Osteocyte (in vitro differentiated cells): ENCODE data around the gene NOS1AP. TPM values are rescaled to one million over a fixed set of nuclear protein-coding genes. Genes with fewer than 3 reads are reported as not detected.

Experiments used
- DNase-seq: peaks from one replicate; pipeline ENCODE4 v3.0.0; 2021; ENCODE audit warnings: mixed read lengths; ENCODE audit not compliant: unreplicated experiment; ENCODE audit errors: extremely low spot score
- H3K27ac Mint-ChIP-seq: one replicate; pipeline ENCODE4 v1.8.0; 2021; ENCODE audit warnings: mild to moderate bottlenecking, mixed read lengths; ENCODE audit not compliant: unreplicated experiment
- H3K27me3 Mint-ChIP-seq: one replicate; pipeline ENCODE4 v1.8.0; 2021; ENCODE audit warnings: mixed read lengths; ENCODE audit not compliant: unreplicated experiment
- H3K36me3 Mint-ChIP-seq: one replicate; pipeline ENCODE4 v1.8.0; 2021; ENCODE audit warnings: mixed read lengths; ENCODE audit not compliant: unreplicated experiment
- H3K4me1 Mint-ChIP-seq: one replicate; pipeline ENCODE4 v1.8.0; 2021; ENCODE audit warnings: mixed read lengths; ENCODE audit not compliant: unreplicated experiment
- H3K4me3 Mint-ChIP-seq: one replicate; pipeline ENCODE4 v1.8.0; 2021; ENCODE audit warnings: mild to moderate bottlenecking, moderate library complexity, mixed read lengths; ENCODE audit not compliant: unreplicated experiment
- H3K9me3 Mint-ChIP-seq: one replicate; pipeline ENCODE4 v1.8.0; 2021; ENCODE audit warnings: mixed read lengths; ENCODE audit not compliant: unreplicated experiment
- CTCF ChIP-seq: fragments of 200-600 bp; sonication (generic); IDR thresholded peaks from 2 replicates; pipeline ENCODE4 v1.5.0; 2021; ENCODE audit warnings: antibody characterized with exemption, mild to moderate bottlenecking, moderate library complexity
- total RNA-seq: library from RNA; stranded (reverse); gene quantifications from 2 replicates; pipeline ENCODE4 v1.2.1, GENCODE V29; 2021

The NOS1AP gene
- total RNA-seq, 1 donor from 2014 or later, result 2.5 TPM

- H3K27me3 Mint-ChIP-seq, result no peaks in the 10 kb centered on the region
- TF ChIP-seq CTCF, result no peak
- no peaks in the 10 kb centered on the region for H3K36me3 Mint-ChIP-seq
- no peak overlapping the region for H3K27ac Mint-ChIP-seq
- peak; percentile 46 for DNase-seq
- peaks cover 3% of the 10 kb centered on the region for H3K4me1 Mint-ChIP-seq
- H3K4me3 Mint-ChIP-seq, result no peak overlapping the region
- H3K9me3 Mint-ChIP-seq, result no peaks in the 10 kb centered on the region
These were observed 317.1 kb downstream of the NOS1AP start for GRCh38 chr1:162386292-162387225.

- Mint-ChIP-seq H3K27me3 (peaks cover 2% of the 10 kb centered on the region), H3K27ac (no peak overlapping the region), H3K4me3 (no peak overlapping the region)
These were observed 318.0 kb downstream of the NOS1AP start for GRCh38 chr1:162387226-162388082.

GRCh38 chr1:162388083-162388594, 318.6 kb downstream of the NOS1AP start:
- no peaks in the 10 kb centered on the region for H3K36me3 Mint-ChIP-seq
- H3K4me3 Mint-ChIP-seq, result no peak overlapping the region
- H3K4me1 Mint-ChIP-seq, result peaks cover 3% of the 10 kb centered on the region

More at GRCh38 chr1:162387226-162388082, 318.0 kb downstream of the NOS1AP start:
- TF ChIP-seq CTCF, result no peak
- peaks cover 3% of the 10 kb centered on the region for H3K4me1 Mint-ChIP-seq
- H3K36me3 Mint-ChIP-seq, result no peaks in the 10 kb centered on the region
- DNase-seq, result peak; percentile 64
- no peaks in the 10 kb centered on the region for H3K9me3 Mint-ChIP-seq

GRCh38 chr1:162388615-162389014, 319.1 kb downstream of the NOS1AP start:
- H3K27me3 Mint-ChIP-seq, result peaks cover 7% of the 10 kb centered on the region
- no peak for TF ChIP-seq CTCF
- no peaks in the 10 kb centered on the region for H3K9me3 Mint-ChIP-seq
- H3K4me3 Mint-ChIP-seq, result no peak overlapping the region
- peak; percentile 56 for DNase-seq
- H3K36me3 Mint-ChIP-seq, result no peaks in the 10 kb centered on the region
- no peak overlapping the region for H3K27ac Mint-ChIP-seq
- peaks cover 3% of the 10 kb centered on the region for H3K4me1 Mint-ChIP-seq

More at GRCh38 chr1:162388083-162388594, 318.6 kb downstream of the NOS1AP start:
- no peak for TF ChIP-seq CTCF
- Mint-ChIP-seq H3K27ac (no peak overlapping the region), H3K27me3 (peaks cover 4% of the 10 kb centered on the region), H3K9me3 (no peaks in the 10 kb centered on the region)
- peak; percentile 63 for DNase-seq
